WTC11 (cell line): ENCODE measurements around the gene RPTOR. TPM values are rescaled to one million over a fixed set of nuclear protein-coding genes. Genes with fewer than 3 reads are reported as not detected.

ENCODE experiments used
- ATAC-seq: fragments of 200-7000 bp; cut with Tn5 transposase; 2 replicates; pipeline ENCODE4 v1.10.0; 2021; ENCODE audit warnings: mild to moderate bottlenecking, moderate library complexity
- CTCF ChIA-PET: fragments of 300-600 bp; sonication (Branson Sonifier 250); formaldehyde crosslinking; loops from one replicate; lab custom pipeline; 2021; ENCODE audit warnings: antibody characterized with exemption; lab: Charles Lee
- POLR2A ChIA-PET: fragments of 350-600 bp; sonication (Branson Sonifier 250); formaldehyde crosslinking; loops from one replicate; lab custom pipeline; 2021; ENCODE audit warnings: antibody characterized with exemption; lab: Charles Lee
- DNase-seq: peaks from one replicate; pipeline ENCODE4 v3.0.0; 2021; ENCODE audit warnings: low spot score
- H3K27ac Mint-ChIP-seq: 2 replicates; pipeline ENCODE4 v1.8.0; 2021; ENCODE audit warnings: mixed read lengths
- H3K27me3 Mint-ChIP-seq: 2 replicates; pipeline ENCODE4 v1.8.0; 2021; ENCODE audit warnings: low read depth, mild to moderate bottlenecking, moderate library complexity, mixed read lengths
- H3K36me3 Mint-ChIP-seq: 2 replicates; pipeline ENCODE4 v1.8.0; 2021; ENCODE audit warnings: mixed read lengths
- H3K4me1 Mint-ChIP-seq: 2 replicates; pipeline ENCODE4 v1.8.0; 2022; ENCODE audit warnings: mixed read lengths
- H3K4me3 Mint-ChIP-seq: 2 replicates; pipeline ENCODE4 v1.8.0; 2021; ENCODE audit warnings: mild to moderate bottlenecking, moderate library complexity, mixed read lengths
- H3K9me3 Mint-ChIP-seq: 2 replicates; pipeline ENCODE4 v1.8.0; 2021; ENCODE audit warnings: mixed read lengths
- CDX4 ChIP-seq: fragments of 250-450 bp; sonication (Bioruptor Pico); IDR thresholded peaks from 2 replicates; pipeline ENCODE4 v1.9.0; 2021; ENCODE audit warnings: moderate library complexity, mild to moderate bottlenecking, inconsistent platforms, borderline replicate concordance
- E2F4 ChIP-seq: sonication (generic); formaldehyde crosslinking; IDR thresholded peaks from 2 replicates; pipeline ENCODE4 v1.8.1; 2022; ENCODE audit warnings: low read depth, mild to moderate bottlenecking, moderate library complexity, missing genetic modification reagents, borderline replicate concordance
- ELF4 ChIP-seq: sonication (generic); formaldehyde crosslinking; IDR thresholded peaks from 2 replicates; pipeline ENCODE4 v1.8.1; 2022; ENCODE audit warnings: low read depth, mild to moderate bottlenecking, moderate library complexity, missing genetic modification reagents
- EMX1 ChIP-seq: fragments of 250-450 bp; sonication (Bioruptor Pico); IDR thresholded peaks from 2 replicates; pipeline ENCODE4 v1.8.0; 2021; ENCODE audit warnings: mild to moderate bottlenecking
- ERG ChIP-seq: fragments of 250-450 bp; sonication (Bioruptor Pico); IDR thresholded peaks from 2 replicates; pipeline ENCODE4 v1.8.0; 2021; ENCODE audit warnings: mild to moderate bottlenecking
- KAT7 ChIP-seq: sonication (generic); formaldehyde crosslinking; IDR thresholded peaks from 2 replicates; pipeline ENCODE4 v1.8.1; 2023; ENCODE audit warnings: missing genetic modification reagents, mild to moderate bottlenecking, borderline replicate concordance
- MYBL2 ChIP-seq: sonication (generic); formaldehyde crosslinking; IDR thresholded peaks from 2 replicates; pipeline ENCODE4 v1.8.1; 2023; ENCODE audit warnings: mild to moderate bottlenecking, moderate library complexity, missing genetic modification reagents
- NR3C1 ChIP-seq: sonication (generic); formaldehyde crosslinking; conservative IDR thresholded peaks from 2 replicates; pipeline ENCODE4 v1.8.1; 2023; ENCODE audit warnings: low read depth, mild to moderate bottlenecking, missing genetic modification reagents
- PRDM15 ChIP-seq: sonication (generic); formaldehyde crosslinking; IDR thresholded peaks from 2 replicates; pipeline ENCODE4 v1.8.0; 2022; ENCODE audit warnings: missing genetic modification reagents
- ZMAT4 ChIP-seq: fragments of 250-450 bp; sonication (Bioruptor Pico); IDR thresholded peaks from 2 replicates; pipeline ENCODE4 v1.9.0; 2021; ENCODE audit warnings: mild to moderate bottlenecking
- ZNF423 ChIP-seq: fragments of 250-450 bp; sonication (Bioruptor Pico); IDR thresholded peaks from 2 replicates; pipeline ENCODE4 v2.1.2; 2022; ENCODE audit warnings: mild to moderate bottlenecking, moderate library complexity
- ZNF532 ChIP-seq: fragments of 250-450 bp; sonication (Bioruptor Pico); IDR thresholded peaks from 2 replicates; pipeline ENCODE4 v1.9.0; 2021; ENCODE audit warnings: mild to moderate bottlenecking, borderline replicate concordance
- ZNF671 ChIP-seq: fragments of 250-450 bp; sonication (Bioruptor Pico); IDR thresholded peaks from 2 replicates; pipeline ENCODE4 v1.8.0; 2021; ENCODE audit warnings: mild to moderate bottlenecking
- total RNA-seq: library from RNA; stranded (reverse); gene quantifications from 3 replicates; pipeline ENCODE4 v1.2.3, GENCODE V29; 2021

RPTOR gene
- total RNA-seq, 1 experiment from 2014 or later: 41.0 TPM

GRCh38 chr17:80925688-80926335 is 381.2 kb downstream of the RPTOR start:
- H3K9me3 Mint-ChIP-seq: no peaks in the 10 kb centered on the region
- no peak for DNase-seq
- POLR2A ChIA-PET: no interaction called here
- ATAC-seq: no peak
- H3K27ac Mint-ChIP-seq: no peak overlapping the region
- CTCF ChIA-PET: interaction anchor here (0.5 to 0.9 kb wide), 2 partner anchors 499 to 1177 kb away, joined by 3 read pairs; no protein-coding TSS in a partner anchor
- peaks cover 19% of the 10 kb centered on the region for H3K4me1 Mint-ChIP-seq
- peaks cover 44% of the 10 kb centered on the region for H3K27me3 Mint-ChIP-seq
- TF ChIP-seq ZNF671 (no peak), NR3C1 (CRISPR knock-in tag) (no peak), E2F4 (CRISPR knock-in tag) (no peak), ZNF532 (CRISPR knock-in tag) (no peak), EMX1 (no peak), MYBL2 (CRISPR knock-in tag) (no peak), CDX4 (no peak), ELF4 (CRISPR knock-in tag) (no peak), ERG (CRISPR knock-in tag) (no peak), KAT7 (no peak)
- H3K36me3 Mint-ChIP-seq: no peaks in the 10 kb centered on the region; the same call in 1 of the 2 replicates
- no peak overlapping the region for H3K4me3 Mint-ChIP-seq

- ChIA-PET POLR2A (interaction anchor here (0.7 kb wide), 1 partner anchor 11 kb away, joined by 3 read pairs; no protein-coding TSS in a partner anchor), CTCF (interaction anchor here (0.5 to 1.9 kb wide), 5 partner anchors 15 to 1176 kb away, joined by 3 to 6 read pairs (median 3); no protein-coding TSS in a partner anchor)
- TF ChIP-seq ZNF423 (CRISPR knock-in tag) (peak; percentile 99), ZMAT4 (no peak), PRDM15 (CRISPR knock-in tag) (0 out of 2 replicates have a peak, but pooled peaks have one; percentile 47)
- Mint-ChIP-seq H3K4me3 (no peak overlapping the region), H3K27me3 (peaks cover 44% of the 10 kb centered on the region), H3K36me3 (no peaks in the 10 kb centered on the region; the same call in 1 of the 2 replicates), H3K9me3 (no peaks in the 10 kb centered on the region), H3K27ac (no peak overlapping the region), H3K4me1 (peaks cover 19% of the 10 kb centered on the region)
- ATAC-seq (no peak), DNase-seq (no peak)
Measured at GRCh38 chr17:80926591-80927250, 382.1 kb downstream of the RPTOR start.
